HG02571 (cell line): Measurements from ENCODE around the gene EIPR1.
"Not testable (repeated sequence)": the region's sequence is repeated elsewhere in the genome, so short reads cannot be mapped to it uniquely, and the experiment has no call there.

Experiments used
- ATAC-seq: cut with Tn5 transposase; IDR thresholded peaks from one replicate; pipeline ENCODE4 v1.9.1; 2021; ENCODE audit warnings: mild to moderate bottlenecking, moderate library complexity; ENCODE audit not compliant: unreplicated experiment

The EIPR1 gene

DNA sequence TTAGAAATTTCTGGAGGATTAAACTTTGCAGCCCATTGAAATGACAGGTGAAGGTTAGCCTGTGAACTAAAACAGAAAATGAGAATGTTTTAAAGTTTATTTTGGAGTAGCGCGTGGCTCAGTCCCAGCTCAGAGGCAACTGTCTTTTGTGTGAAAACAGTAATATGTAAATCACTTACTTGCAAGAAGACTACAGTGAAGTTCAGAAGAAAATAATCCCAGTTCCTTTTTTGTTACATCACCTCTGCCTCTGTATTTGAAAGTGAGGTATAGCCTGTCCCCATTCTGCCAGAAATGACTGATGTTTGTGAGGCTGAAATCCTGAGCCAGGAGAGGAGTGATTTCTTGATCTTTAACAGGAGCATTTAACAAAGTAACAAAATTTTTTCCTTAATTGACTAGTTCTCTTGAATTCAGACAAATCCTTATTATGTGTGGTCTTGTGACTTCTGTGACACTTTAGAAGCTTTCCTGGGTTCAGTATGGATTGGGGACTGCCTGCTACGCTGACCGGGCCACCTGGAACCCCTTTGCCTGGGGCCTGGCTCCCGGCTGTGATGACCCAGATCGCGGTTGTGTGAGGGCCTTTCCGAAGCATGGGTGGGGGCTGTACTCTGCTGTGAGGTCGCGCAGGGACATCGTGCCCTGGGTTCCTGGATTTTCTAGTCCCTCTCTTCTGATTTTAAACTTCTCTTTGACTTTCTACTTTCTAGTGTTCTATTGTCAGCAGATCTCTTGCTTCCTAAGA, 26.1 kb upstream of the EIPR1 start:
- ATAC-seq: peak; percentile 99

DNA sequence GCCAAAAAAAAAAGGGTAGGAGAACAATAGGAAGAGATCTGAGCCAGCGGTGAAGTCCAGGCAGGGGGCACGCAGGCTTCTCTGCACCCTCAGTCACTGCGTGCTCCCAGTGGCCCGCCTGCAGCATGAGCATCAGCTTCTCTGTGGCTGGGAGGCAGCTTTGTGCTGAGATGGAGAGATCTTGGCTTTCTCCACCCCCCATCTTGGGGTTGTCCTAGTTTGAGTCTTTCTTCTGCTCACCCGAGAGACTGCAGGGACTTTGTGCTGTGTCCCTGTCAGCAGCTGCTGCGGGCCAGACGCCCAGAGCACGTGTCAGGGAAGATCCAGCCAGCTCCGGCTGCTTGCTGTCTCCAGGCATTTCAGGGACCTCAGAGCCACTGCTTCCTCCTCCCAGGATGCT, 22.2 kb upstream of the EIPR1 start:
- no peak for ATAC-seq

DNA sequence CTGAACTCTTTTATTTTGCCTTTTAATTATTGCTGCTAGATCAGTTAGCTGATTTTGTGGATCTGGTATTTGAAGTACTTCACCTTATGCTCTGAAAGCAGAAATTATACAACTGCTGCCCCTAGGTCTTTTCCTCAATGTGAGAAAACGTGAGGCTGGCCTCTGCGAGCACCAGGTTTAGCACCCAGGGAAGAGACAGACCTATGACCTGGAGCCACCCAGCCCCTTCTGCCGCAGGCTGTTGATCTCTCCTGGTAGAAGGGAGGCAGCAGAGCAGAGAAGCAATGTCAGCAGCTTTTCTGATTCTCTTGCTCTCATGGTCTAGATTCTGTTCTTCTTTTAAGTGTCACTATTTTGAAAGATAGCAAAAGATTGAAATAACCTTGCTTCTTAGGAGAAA, 21.8 kb upstream of the EIPR1 start:
- no peak for ATAC-seq

DNA sequence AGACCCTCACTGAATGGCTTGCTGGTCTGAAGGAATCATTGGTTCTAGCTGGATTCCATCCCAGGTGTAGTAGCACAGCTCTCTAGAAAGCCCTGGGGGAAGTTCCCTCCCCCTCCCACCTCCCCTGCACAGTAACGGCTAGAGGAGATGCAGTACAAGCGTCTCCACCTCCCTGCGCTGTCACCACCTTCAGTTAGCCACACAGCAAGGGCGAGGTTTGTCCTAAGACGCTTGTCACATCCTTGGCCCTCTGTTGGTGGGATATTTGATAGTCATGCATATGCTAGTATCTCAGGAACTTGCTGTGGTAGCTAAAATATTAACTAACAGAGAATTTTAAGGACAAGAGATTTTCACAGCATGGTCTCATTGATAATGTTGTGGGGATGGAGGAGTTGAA, 21.2 kb upstream of the EIPR1 start:
- ATAC-seq: no peak

DNA sequence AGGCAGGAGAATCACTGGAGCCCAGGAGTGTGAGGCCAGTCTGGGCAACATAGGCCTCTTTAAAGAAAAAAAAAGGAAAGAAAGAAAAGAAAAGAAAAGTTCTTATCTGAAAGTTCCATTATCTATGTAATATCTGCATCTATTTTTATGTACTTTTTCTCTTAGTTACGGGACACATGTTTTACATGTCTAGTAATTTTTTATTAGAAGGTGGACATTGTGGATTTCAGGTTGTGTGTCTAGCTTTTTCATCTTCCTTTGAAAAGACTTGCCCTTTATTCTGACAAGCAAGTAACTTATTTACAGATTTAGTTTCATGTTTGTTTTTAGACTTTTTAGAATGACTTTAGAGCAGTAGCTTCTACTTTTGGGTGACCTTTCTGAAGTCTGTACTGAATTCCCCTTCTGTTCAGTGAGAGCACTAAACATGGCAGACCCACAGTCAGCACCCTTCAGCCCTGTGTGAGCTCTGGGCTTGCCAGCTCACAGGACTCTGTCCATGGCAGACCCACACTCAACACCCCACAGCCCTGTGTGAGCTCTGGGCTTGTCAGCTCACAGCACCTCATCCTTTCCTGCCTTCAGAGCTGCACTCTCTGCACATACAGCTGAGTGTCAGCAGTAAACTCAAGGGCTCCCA, 19.4 kb upstream of the EIPR1 start:
- ATAC-seq: peak; percentile 78

DNA sequence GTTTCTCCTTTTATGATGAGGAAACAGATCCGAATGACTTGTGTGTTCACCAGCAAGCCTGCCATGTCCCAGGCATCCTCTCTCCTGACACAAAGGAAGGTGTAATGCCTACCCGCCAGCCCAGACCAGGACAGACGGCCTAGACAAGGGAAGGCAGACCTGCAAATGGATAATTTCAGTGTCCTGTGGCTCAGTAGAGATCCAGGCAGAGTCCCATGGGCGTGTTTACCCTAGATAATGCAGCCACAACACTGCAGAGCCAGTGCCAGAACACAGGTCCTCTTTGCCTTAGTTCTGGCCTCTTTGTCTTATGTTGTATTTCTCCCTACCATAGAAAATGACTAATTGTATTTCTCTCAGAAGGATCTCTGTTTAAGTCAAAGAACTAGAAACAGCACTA, 14.6 kb upstream of the EIPR1 start:
- no peak for ATAC-seq

DNA sequence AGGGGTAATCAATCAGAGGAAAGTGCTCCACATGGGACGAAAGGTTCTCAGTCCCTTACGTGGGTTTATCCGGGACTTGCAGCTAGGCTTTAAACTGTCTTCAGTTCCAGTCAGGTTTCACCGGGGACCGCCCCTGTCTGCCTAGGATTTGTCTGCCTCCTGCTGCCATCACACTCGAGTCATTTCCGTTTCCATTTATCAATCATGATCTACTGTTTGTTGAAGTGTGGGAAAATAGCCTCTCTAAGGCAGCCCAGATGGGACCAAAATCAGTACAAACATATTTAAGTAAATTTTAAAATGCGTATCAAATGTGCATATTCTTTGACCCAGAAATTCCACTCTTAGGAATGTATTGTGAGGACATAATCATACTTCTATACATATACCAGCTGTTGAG, 12.4 kb upstream of the EIPR1 start:
- ATAC-seq: no peak

DNA sequence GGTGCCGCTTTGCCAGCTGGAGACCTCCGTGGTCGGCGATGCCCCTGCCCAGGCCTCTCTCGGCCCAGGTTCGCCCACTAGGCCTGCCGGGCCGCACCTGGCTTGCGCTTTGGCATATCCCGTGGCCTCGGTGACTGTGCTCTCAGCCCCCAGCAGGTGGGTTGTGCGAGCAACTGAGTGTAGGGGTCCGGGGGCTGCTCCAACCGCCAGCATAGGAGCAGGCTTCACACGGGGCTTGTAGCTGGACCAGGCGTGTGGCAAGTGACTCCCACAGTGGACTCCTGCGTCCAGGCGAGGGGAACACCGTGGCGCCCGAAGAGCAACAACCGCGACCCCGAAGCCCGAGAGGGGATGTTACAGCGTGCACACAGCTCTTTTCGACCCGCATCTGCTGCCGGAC, 11.6 kb upstream of the EIPR1 start:
- no peak for ATAC-seq

DNA sequence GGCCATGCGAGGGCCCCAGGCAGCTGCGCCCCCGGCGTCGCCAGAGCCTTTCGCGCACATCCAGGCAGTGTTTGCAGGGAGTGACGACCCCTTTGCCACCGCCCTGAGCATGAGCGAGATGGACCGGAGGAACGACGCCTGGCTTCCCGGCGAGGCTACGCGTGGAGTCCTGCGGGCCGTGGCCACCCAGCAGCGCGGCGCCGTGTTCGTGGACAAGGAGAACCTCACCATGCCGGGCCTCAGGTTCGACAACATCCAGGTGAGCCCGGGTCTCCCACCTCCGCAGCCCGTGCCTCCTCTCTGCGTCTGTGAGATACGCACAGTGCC, 10.8 kb upstream of the EIPR1 start:
- ATAC-seq: no peak

DNA sequence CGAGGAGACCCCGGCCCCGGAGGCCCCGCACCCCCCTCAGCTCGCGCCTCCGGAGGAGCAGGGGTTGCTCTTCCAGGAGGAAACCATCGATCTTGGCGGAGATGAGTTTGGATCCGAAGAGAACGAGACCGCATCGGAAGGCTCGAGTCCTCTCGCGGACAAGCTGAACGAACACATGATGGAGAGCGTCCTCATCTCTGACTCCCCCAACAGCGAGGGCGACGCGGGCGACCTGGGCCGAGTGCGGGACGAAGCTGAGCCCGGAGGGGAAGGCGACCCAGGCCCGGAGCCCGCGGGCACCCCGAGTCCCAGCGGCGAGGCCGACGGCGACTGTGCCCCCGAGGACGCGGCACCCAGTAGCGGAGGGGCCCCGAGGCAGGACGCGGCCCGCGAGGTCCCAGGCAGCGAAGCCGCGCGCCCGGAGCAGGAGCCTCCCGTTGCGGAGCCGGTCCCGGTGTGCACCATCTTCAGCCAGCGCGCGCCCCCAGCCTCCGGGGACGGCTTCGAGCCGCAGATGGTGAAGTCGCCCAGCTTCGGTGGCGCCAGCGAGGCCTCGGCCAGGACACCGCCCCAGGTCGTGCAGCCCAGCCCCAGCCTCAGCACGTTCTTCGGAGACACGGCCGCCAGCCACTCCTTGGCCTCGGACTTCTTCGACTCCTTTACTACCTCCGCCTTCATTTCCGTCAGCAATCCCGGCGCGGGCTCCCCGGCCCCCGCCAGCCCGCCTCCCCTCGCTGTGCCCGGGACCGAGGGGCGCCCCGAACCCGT, 10.2 kb upstream of the EIPR1 start:
- no peak for ATAC-seq

DNA sequence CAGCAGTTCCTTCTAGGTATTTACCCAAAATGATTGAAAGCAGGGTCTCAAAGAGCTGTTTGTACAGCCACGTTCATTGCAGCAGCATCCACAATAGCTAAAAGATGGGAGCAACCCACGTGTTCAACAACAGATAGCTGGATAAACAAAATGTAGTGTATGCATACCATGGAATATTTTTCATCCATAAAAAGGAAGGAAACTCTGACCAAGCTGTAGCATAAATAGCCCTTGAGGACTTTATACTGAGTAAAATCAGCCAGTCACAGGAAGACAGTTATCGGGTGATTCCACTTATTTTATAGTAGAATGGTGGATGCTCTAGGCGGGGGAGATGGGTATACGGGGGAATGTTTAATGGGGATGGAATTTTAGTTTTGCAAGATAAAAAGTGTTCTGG, 9.4 kb upstream of the EIPR1 start:
- ATAC-seq: no peak

DNA sequence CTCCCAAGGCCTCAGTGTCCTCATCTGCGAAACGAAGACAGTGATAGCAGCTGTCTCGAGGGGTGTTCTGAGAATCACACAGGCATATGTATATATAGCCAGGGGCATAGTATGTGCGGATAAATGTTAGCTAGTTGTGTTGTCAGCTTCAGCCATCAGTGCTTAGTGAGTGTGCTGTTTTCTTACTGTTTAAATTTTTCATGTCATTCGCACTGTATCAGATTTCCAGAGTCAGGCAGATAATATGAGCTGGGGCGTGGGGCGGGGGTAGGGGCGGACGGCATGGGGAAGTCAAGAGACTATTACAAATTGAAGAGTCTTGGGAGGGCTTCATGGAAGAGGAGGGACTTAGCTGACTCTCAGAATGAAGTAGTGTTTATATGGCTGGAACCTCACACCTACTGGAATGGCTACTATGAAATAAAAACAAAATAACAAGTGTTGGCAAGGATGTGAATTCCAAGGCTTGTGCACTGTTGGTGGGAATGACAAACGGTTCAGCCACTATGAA, 8.9 kb upstream of the EIPR1 start:
- ATAC-seq: no peak

DNA sequence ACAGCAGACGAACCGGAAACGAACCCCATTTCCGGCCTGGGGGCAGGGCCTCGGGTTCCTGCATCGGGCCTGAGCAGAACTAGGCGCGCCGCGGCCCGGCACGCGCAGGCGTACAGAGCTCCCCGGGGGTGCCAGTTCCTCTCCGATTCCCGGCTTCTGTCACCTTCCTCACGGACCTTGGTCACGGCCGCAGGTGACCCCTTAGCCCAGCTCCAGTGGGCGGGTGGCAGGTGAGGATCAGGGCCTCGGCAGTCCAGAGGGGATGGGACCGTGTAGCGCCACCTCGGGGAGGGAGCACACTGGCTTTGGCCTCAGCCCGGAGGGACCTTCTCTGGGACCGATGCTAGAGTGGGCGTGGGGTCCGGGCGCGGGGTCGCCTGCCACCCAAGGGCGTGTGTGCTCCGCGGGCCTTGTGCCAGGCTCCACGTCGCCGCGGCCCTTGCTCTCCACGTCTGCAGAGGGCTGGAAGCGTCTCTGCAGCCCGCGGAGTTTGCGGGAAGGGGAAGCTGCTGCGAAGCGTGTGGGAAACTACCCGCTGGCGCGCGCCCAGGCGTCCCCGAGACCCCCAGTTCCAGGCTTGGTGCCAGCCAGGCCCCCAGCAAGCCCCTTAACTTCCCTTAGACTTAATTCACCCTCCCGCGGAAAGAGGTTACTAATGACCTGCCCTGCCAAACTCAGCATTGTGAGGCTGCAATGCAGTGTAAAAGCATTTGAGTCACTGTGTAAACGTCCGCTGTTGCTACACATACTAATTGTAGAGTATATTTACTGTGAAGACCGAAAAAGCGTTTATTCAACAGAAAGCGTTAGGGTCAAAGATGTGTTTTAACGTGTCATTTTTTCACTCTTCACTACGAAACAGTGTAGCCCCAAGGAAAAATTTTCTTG, 2.3 kb upstream of the EIPR1 start, which contains the start of gene TRAPPC12:
Gene TRAPPC12, plus strand, starts transcription at position 48 of the 888 bp plus-strand sequence. CDS start 7,930 bp downstream, outside the sequence.
- peak; percentile 77 for ATAC-seq

DNA sequence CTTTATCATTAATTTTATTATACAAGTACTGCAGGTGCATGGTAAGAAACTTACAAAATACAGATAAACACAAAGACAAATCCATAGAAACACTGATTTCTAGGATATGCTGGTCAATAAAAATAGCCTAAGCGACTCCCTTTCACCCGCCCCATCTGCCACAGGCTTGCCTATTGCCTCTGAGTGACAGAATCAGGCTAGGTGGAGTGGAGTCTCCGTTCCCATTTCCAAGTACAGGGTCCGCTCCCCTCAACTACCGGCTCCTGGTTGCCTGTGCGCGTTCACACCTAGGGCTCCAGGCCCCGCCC, 1.7 kb upstream of the EIPR1 start:
- no peak for ATAC-seq

DNA sequence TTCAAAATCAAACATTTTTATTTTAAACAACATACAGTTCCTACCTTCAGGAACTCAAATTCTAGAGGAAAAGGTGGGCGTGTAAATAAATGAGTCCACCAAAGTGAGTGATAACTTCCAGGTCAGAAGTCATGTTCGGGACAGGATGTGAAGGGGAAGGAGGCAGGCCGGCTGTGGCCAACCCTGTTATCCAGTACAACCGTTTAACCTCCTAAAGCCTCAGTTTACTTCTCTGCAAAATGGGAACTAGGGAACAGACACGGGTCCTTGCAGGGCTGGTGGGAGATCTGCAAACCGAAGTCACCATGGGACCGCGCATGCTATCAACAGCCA, 373 bp downstream of the EIPR1 start:
- ATAC-seq: peak; percentile 16

DNA sequence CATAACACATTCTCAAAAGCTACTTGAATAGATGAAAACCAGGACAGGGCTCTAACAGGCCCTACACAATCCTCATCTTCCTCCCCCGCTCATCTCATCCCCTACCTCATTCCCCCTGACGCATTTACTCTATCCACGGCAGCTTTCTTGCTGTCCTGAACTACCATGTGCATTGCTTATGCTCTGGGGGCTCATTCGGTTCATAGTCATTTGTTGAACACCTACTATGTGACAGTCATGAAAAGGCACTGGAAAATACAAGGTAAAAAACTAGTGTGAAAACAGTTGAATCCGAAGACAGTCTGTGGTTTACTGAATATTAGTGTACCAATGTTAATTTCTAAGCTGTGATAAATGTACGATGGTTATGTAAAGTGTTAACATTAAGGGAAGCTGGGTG, 797 bp downstream of the EIPR1 start:
- no peak for ATAC-seq

DNA sequence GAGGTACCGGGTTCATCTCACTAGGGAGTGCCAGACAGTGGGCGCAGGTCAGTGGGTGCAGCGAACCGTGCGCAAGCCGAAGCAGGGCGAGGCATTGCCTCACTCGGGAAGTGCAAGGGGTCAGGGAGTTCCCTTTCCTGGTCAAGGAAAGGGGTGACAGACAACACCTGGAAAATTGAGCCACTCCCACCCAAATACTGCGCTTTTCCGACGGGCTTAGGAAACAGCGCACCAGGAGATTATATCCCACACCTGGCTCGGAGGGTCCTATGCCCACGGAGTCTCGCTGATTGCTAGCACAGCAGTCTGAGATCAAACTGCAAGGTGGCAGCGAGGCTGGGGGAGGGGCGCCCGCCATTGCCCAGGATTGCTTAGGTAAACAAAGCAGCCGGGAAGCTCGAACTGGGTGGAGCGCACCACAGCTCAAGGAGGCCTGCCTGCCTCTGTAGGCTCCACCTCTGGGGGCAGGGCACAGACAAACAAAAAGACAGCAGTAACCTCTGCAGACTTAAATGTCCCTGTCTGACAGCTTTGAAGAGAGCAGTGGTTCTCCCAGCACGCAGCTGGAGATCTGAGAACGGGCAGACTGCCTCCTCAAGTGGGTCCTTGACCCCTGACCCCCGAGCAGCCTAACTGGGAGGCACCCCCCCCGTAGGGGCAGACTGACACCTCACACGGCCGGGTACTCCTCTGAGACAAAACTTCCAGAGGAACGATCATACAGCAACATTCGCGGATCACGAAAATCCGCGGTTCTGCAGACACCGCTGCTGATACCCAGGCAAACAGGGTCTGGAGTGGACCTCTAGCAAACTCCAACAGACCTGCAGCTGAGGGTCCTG, 8.1 kb downstream of the EIPR1 start:
- not testable (repeated sequence) for ATAC-seq

DNA sequence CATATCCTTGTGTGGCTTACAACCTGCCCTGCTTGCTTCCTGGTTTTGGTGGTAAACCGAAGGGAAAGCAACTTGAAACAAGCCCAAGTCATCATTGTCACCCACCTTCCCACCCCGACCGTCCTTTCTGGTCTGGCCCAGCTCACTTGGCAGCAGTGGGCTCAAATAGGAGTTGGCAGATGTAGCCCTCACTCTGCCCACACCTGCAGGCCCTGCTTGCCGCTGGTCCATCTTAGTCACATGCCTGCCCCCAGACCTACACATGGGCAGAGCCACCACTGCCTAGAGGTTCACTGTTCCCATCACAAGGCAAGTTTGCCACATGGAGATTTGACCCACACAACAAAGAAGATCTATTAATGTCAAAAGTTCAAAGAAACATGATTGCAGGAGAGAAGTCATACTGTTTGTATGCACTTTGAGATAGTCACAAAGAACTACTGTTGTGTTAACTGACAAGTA, 9.3 kb downstream of the EIPR1 start:
- ATAC-seq: no peak

DNA sequence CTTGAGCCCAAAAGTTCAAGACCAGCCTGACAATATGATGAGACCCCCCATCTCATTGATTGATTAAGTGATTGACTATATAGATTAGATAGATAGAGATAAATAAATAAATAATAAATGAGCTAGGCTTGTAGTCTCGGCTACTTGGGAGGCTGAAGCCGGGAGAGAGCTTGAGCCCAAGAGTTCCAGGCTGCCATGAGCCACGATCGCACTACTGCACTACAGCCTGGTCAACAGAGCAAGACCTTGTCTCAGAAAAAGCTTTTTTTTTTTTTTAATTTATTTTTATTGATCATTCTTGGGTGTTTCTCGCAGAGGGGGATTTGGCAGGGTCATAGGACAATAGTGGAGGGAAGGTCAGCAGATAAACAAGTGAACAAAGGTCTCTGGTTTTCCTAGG, 12.4 kb downstream of the EIPR1 start:
- ATAC-seq: no peak
